Smooth muscle cell (in vitro differentiated cells): Measurements from ENCODE around the gene ST3GAL3. TPM values are rescaled to one million over a fixed set of nuclear protein-coding genes. Genes with fewer than 3 reads are reported as not detected.
"Not testable (repeated sequence)": the region's sequence is repeated elsewhere in the genome, so short reads cannot be mapped to it uniquely, and the experiment has no call there.

Experiments used
- DNase-seq: peaks from one replicate; lab custom pipeline; 2025; ENCODE audit not compliant: unreplicated experiment; lab: John Stamatoyannopoulos, UW
- H2AFZ ChIP-seq: fragments of 200-600 bp; sonication (generic); 2 replicates; pipeline ENCODE4 v1.6.0; 2016; ENCODE audit warnings: antibody characterized with exemption, low read depth, mild to moderate bottlenecking
- H3F3A ChIP-seq: fragments of 200-600 bp; sonication (generic); 2 replicates; pipeline ENCODE4 v1.6.0; 2017; ENCODE audit warnings: antibody characterized with exemption, low read depth
- H3K27ac ChIP-seq: fragments of 200-600 bp; sonication (generic); 2 replicates; pipeline ENCODE4 v1.5.1; 2016; ENCODE audit warnings: low read depth, mild to moderate bottlenecking
- H3K27me3 ChIP-seq: fragments of 200-600 bp; sonication (generic); 2 replicates; pipeline ENCODE4 v1.6.1; 2016; ENCODE audit warnings: low read depth, mild to moderate bottlenecking
- H3K36me3 ChIP-seq: fragments of 200-600 bp; sonication (generic); 2 replicates; pipeline ENCODE4 v1.5.1; 2016; ENCODE audit warnings: low read depth
- H3K4me1 ChIP-seq: fragments of 200-600 bp; sonication (generic); 2 replicates; pipeline ENCODE4 v1.5.1; 2016; ENCODE audit warnings: low read depth
- H3K4me2 ChIP-seq: fragments of 200-600 bp; sonication (generic); 2 replicates; pipeline ENCODE4 v1.6.0; 2016; ENCODE audit warnings: mild to moderate bottlenecking
- H3K4me3 ChIP-seq: fragments of 200-600 bp; sonication (generic); 2 replicates; pipeline ENCODE4 v1.5.1; 2016; ENCODE audit warnings: mild to moderate bottlenecking
- H3K79me2 ChIP-seq: fragments of 200-600 bp; sonication (generic); 2 replicates; pipeline ENCODE4 v1.6.0; 2016; ENCODE audit warnings: low read depth, mild to moderate bottlenecking
- H3K9ac ChIP-seq: fragments of 200-600 bp; sonication (generic); 2 replicates; pipeline ENCODE4 v1.6.0; 2016; ENCODE audit warnings: low read depth
- H3K9me3 ChIP-seq: fragments of 200-600 bp; sonication (generic); replicated peaks from 2 replicates; pipeline ENCODE4 v1.5.1; 2016; ENCODE audit warnings: low read depth
- H4K20me1 ChIP-seq: fragments of 200-600 bp; sonication (generic); 2 replicates; pipeline ENCODE4 v1.6.0; 2016; ENCODE audit warnings: low read depth
- WGBS: methylation state at CpG from one replicate; pipeline ENCODE4 v1.1.7; 2016; ENCODE audit warnings: low lambda C conversion rate; 5-methylcytosine and 5-hydroxymethylcytosine counted together
- polyA plus RNA-seq: library from polyadenylated mRNA; unstranded; fragments of >200 nt; fragmentation: Nextera tagmentation; extraction: Ambion mirVana; gene quantifications from 2 replicates; pipeline ENCODE4 v1.2.1, GENCODE V29; 2016
- total RNA-seq: library from RNA; depleted of rRNA; stranded (reverse); fragments of >200 nt; gene quantifications from 2 replicates; pipeline ENCODE4 v1.2.3, GENCODE V29; 2014
- TF ChIP-seq, protein P1 (sequence below): fragments of 200-600 bp; sonication (generic); IDR thresholded peaks from 2 replicates; pipeline ENCODE4 v1.5.1; 2017; ENCODE audit warnings: borderline replicate concordance, mild to moderate bottlenecking, antibody characterized with exemption; ENCODE audit not compliant: insufficient read depth, poor library complexity, severe bottlenecking

The ST3GAL3 gene
- total and polyA plus RNA-seq, 2 experiments from 2014 or later, result 16.0 to 16.6 TPM

DNA sequence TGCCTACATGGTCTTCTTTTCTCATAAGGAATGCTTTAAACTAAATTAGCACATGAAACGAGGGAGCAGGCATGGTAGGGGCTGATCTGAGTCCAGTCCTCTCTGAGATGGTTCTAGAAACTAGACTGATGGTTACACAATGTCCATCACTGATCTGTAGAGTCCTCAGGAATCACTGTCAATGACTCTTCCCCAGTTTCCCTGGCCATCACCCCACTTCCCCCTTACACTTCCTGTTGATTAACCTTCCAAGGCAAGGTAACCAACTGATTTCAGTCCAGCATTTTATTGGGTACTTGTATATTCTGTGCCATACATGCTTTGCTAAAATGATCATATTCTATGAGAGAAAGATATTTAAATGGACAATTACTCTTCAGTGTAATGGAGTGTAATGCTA, 125.7 kb downstream of the ST3GAL3 start:
- Histone ChIP-seq H3K9me3 (no peaks in the 10 kb centered on the region), H3K9ac (no peak overlapping the region), H3K79me2 (no peaks in the 10 kb centered on the region), H3F3A (peaks cover 12% of the 10 kb centered on the region), H3K36me3 (no peaks in the 10 kb centered on the region), H3K4me3 (no peak overlapping the region), H3K27ac (no peak overlapping the region), H4K20me1 (peaks cover 37% of the 10 kb centered on the region), H2AFZ (no peak overlapping the region), H3K27me3 (no peaks in the 10 kb centered on the region), H3K4me1 (peaks cover 13% of the 10 kb centered on the region), H3K4me2 (no peak overlapping the region)
- TF ChIP-seq, protein P1, sequence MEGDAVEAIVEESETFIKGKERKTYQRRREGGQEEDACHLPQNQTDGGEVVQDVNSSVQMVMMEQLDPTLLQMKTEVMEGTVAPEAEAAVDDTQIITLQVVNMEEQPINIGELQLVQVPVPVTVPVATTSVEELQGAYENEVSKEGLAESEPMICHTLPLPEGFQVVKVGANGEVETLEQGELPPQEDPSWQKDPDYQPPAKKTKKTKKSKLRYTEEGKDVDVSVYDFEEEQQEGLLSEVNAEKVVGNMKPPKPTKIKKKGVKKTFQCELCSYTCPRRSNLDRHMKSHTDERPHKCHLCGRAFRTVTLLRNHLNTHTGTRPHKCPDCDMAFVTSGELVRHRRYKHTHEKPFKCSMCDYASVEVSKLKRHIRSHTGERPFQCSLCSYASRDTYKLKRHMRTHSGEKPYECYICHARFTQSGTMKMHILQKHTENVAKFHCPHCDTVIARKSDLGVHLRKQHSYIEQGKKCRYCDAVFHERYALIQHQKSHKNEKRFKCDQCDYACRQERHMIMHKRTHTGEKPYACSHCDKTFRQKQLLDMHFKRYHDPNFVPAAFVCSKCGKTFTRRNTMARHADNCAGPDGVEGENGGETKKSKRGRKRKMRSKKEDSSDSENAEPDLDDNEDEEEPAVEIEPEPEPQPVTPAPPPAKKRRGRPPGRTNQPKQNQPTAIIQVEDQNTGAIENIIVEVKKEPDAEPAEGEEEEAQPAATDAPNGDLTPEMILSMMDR, result no peak
- no peak for DNase-seq
- WGBS, result 96% methylated on average over 1 of the region's 1 CpG

DNA sequence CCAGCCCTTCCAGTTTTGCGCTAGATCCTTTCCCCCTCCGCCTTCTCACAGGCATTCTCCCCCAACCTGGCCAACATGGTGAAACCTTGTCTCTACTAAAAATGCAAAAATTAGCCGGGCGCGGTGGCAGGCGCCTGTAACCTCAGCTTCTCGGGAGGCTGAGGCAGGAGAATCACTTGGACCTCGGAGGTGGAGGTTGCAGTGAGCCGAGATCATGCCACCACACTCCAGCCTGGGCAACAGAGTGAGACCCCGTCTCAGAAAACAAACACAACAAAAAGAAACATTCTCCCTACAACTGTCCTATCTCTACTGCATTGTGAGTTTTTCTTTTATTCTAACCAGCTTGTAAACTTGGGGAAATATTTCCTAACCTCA, 126.6 kb downstream of the ST3GAL3 start:
- peak overlapping the region; percentile 77 for H3K27ac ChIP-seq
- H3K4me3 ChIP-seq, H3K9me3 ChIP-seq, H3K79me2 ChIP-seq, H3K27me3 ChIP-seq, H3K9ac ChIP-seq, DNase-seq, H2AFZ ChIP-seq, H3K36me3 ChIP-seq: not testable (repeated sequence)
- H4K20me1 ChIP-seq, result peaks cover 45% of the 10 kb centered on the region
- H3K4me2 ChIP-seq, result peak overlapping the region; percentile 68
- 90% methylated on average over 10 of the region's 10 CpGs for WGBS
- peaks cover 12% of the 10 kb centered on the region for H3F3A ChIP-seq
- H3K4me1 ChIP-seq, result peaks cover 13% of the 10 kb centered on the region

DNA sequence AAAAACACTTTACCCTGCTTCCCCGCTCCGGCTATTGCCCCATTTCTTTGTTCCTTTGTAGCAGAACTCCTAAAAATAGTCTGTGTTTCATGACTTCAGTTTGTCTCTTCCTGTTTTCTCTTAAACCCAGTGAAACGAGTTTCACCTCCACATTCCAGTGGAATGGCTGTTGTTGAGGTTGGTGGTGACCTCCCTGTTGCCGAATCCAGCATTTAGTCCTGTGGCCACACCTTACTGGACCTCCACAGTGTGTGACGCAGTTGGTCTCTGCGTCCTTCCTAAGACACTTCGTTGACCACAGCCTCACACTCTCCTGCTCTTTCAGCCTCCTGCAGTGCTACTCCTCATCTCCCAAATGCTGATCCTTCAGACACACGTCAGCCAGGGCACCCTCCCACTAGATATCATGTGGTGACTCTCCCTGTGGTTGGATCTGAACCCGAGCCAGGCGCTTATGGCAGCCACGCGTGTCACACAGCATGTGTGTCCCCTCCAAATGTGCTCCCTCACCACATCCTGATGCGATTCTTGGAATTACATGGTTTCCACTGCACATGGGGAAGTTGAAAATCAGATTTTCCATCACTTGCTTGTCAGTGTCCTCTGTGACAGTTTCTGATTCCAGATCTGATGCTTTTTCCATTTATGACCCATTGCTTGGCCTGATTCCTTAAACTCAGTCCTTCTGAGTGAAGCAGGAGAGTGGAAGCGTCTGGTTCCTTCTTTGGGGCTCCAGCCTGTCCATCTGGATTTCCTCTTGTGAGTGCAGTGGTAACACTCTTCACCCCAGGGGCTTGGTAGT, 127.1 kb downstream of the ST3GAL3 start:
- H3K4me2 ChIP-seq, result peak overlapping the region; percentile 68

DNA sequence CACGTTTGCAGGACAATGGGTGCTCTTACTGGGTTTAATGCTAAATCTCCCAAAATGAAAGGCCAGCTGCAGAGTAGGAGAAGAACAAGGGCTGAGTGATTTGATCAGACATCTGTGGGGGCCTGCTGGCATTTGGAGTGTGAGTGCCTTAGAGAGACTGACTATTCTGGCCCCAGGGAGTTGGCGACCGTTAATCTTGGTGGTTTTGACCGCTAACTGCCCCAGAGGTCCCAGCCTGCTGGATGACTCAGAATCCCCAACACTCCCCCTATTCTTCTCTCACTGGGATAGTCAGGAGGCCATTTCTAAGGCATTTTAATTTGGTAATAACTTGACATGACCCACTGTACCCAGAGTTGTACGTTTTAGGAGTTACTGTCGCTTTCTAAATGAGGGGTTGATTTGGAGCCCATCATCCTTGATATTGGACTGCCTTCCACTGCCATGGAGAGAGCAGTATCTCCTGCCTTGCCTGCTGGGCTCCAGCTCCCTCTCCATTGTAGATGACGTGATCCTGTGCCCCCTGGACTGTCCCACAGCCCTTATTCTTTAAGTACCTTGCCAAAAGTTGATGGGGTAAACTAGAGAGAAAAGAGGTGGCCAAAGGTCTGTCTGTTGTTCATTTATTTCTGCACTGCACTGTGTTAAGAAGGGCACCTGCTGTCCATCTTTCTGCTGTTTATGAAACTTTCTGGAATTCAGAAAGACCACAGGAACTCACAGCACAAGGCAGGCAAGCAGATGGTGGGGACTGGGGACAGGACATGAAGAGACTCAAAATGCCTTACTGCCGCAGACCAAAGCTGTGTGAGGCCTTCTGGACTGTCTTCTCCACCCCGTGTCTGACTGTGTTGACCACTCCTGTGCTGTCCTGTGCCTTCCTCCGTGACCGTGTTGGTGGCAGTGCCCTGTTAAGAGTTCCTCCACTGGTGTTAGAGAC, 128.0 kb downstream of the ST3GAL3 start:
- WGBS, result 41% methylated on average over 11 of the region's 11 CpGs
- Histone ChIP-seq H3K4me2 (peak overlapping the region; percentile 68), H3K27ac (peak overlapping the region; percentile 77), H3K27me3 (no peaks in the 10 kb centered on the region), H3K36me3 (no peaks in the 10 kb centered on the region), H2AFZ (no peak overlapping the region), H3K4me3 (no peak overlapping the region), H3K9ac (no peak overlapping the region), H3K79me2 (no peaks in the 10 kb centered on the region), H3K4me1 (peaks cover 13% of the 10 kb centered on the region), H4K20me1 (peaks cover 45% of the 10 kb centered on the region), H3K9me3 (no peaks in the 10 kb centered on the region), H3F3A (peaks cover 12% of the 10 kb centered on the region)
- no peak for DNase-seq
- TF ChIP-seq, protein P1, result no peak

More for the DNA sequence above, 127.1 kb downstream of the ST3GAL3 start:
- DNase-seq, result no peak
- H3K9me3 ChIP-seq, result no peaks in the 10 kb centered on the region
- no peaks in the 10 kb centered on the region for H3K79me2 ChIP-seq
- no peak overlapping the region for H3K9ac ChIP-seq
- no peak overlapping the region for H3K4me3 ChIP-seq
- 63% methylated on average over 14 of the region's 14 CpGs for WGBS
- H3F3A ChIP-seq, result peaks cover 12% of the 10 kb centered on the region
- H2AFZ ChIP-seq, result no peak overlapping the region
- H3K4me1 ChIP-seq, result peaks cover 13% of the 10 kb centered on the region
- TF ChIP-seq, protein P1, result no peak
- no peaks in the 10 kb centered on the region for H3K36me3 ChIP-seq
- H3K27ac ChIP-seq, result peak overlapping the region; percentile 77
- H4K20me1 ChIP-seq, result peaks cover 45% of the 10 kb centered on the region
- H3K27me3 ChIP-seq, result no peaks in the 10 kb centered on the region
